PC-3 (cell line): Measurements from ENCODE around the gene CORO2B. TPM values are rescaled to one million over a fixed set of nuclear protein-coding genes. Genes with fewer than 3 reads are reported as not detected.

Experiments used
- ATAC-seq: fragments of 200-7000 bp; cut with Tn5 transposase; 2 replicates; pipeline ENCODE4 v1.9.1; 2020; ENCODE audit warnings: mild to moderate bottlenecking, moderate library complexity
- BruUV-seq: library from RNA; stranded (reverse); fragments of 400-500 nt; replicated peaks from 2 replicates; lab custom pipeline; 2021; lab: Mats Ljungman, UMichigan
- CTCF ChIA-PET: fragments of 300-600 bp; sonication (Branson Sonifier 250); formaldehyde crosslinking; loops from one replicate; lab custom pipeline; 2022; ENCODE audit warnings: antibody characterized with exemption; lab: Charles Lee
- POLR2A ChIA-PET: fragments of 300-600 bp; sonication (Branson Sonifier 250); formaldehyde crosslinking; loops from one replicate; lab custom pipeline; 2022; ENCODE audit warnings: antibody characterized with exemption; ENCODE audit not compliant: unreplicated experiment; lab: Charles Lee
- DNase-seq: peaks from one replicate; pipeline ENCODE4 v3.0.0-alpha.2; 2015
- H2AFZ ChIP-seq: fragments of 300-600 bp; sonication (generic); 2 replicates; pipeline ENCODE4 v1.6.0; 2016; ENCODE audit warnings: antibody characterized with exemption, low read length
- H3F3A ChIP-seq: fragments of 300-600 bp; sonication (generic); one replicate; pipeline ENCODE4 v1.6.0; 2017; ENCODE audit warnings: antibody characterized with exemption, low read length, control low read depth, mild to moderate bottlenecking; ENCODE audit not compliant: unreplicated experiment
- H3K27ac ChIP-seq: fragments of 300-600 bp; sonication (generic); 2 replicates; pipeline ENCODE4 v1.5.1; 2016; ENCODE audit warnings: mild to moderate bottlenecking, low read length
- H3K27me3 ChIP-seq: fragments of 300-600 bp; sonication (generic); 2 replicates; pipeline ENCODE4 v1.6.1; 2016; ENCODE audit warnings: low read length, mixed read lengths
- H3K36me3 ChIP-seq: fragments of 300-600 bp; sonication (generic); 2 replicates; pipeline ENCODE4 v1.6.1; 2016; ENCODE audit warnings: low read depth, mixed run types, low read length, mixed read lengths
- H3K4me1 ChIP-seq: fragments of 300-600 bp; sonication (generic); 2 replicates; pipeline ENCODE4 v1.5.1; 2016; ENCODE audit warnings: low read length; ENCODE audit not compliant: insufficient read depth
- H3K4me2 ChIP-seq: fragments of 300-600 bp; sonication (generic); 2 replicates; pipeline ENCODE4 v1.6.0; 2016; ENCODE audit warnings: low read length
- H3K4me3 ChIP-seq: fragments of 300-600 bp; sonication (generic); 2 replicates; pipeline ENCODE4 v1.5.1; 2016; ENCODE audit warnings: mild to moderate bottlenecking, low read length, mixed read lengths
- H3K79me2 ChIP-seq: fragments of 300-600 bp; sonication (generic); 2 replicates; pipeline ENCODE4 v1.6.1; 2017; ENCODE audit warnings: low read length, mixed read lengths
- H3K9ac ChIP-seq: fragments of 300-600 bp; sonication (generic); 2 replicates; pipeline ENCODE4 v1.6.0; 2016; ENCODE audit warnings: mild to moderate bottlenecking, low read length
- H3K9me2 ChIP-seq: fragments of 300-600 bp; sonication (generic); replicated peaks from 2 replicates; pipeline ENCODE4 v1.6.1; 2016; ENCODE audit warnings: mixed run types, low read length, mixed read lengths
- H3K9me3 ChIP-seq: fragments of 300-600 bp; sonication (generic); 2 replicates; pipeline ENCODE4 v1.6.1; 2016; ENCODE audit warnings: low read length, mixed read lengths
- H4K20me1 ChIP-seq: fragments of 300-600 bp; sonication (generic); 2 replicates; pipeline ENCODE4 v1.6.1; 2016; ENCODE audit warnings: low read length, mixed read lengths
- CTCF ChIP-seq: fragments of 300-600 bp; sonication (generic); conservative IDR thresholded peaks from 2 replicates; pipeline ENCODE4 v1.5.1; 2017; ENCODE audit warnings: antibody characterized with exemption, low read depth, mild to moderate bottlenecking, low read length
- EZH2 ChIP-seq: fragments of 300-600 bp; sonication (generic); IDR thresholded peaks from one replicate; pipeline ENCODE4 v1.6.1; 2017; ENCODE audit warnings: antibody characterized with exemption, mild to moderate bottlenecking, low read length; ENCODE audit not compliant: unreplicated experiment
- EZH2phosphoT487 ChIP-seq: fragments of 300-600 bp; sonication (generic); IDR thresholded peaks from 2 replicates; pipeline ENCODE4 v1.6.1; 2018; ENCODE audit warnings: mild to moderate bottlenecking, antibody characterized with exemption, low read length, borderline replicate concordance
- intact Hi-C: fragments of 100-400 bp; cut with micrococcal nuclease; formaldehyde crosslinking; loops from 2 replicates; pipeline ENCODE4 v1.9.0; 2023
- total RNA-seq: library from RNA; depleted of rRNA; stranded (reverse); fragments of >200 nt; gene quantifications from 2 replicates; pipeline ENCODE4 v1.2.3, GENCODE V29; 2014

CORO2B gene
- total RNA-seq, 1 experiment from 2014 or later, result 0.66 TPM

- TF ChIP-seq CTCF (peak; percentile 91), EZH2 (no peak)
- Histone ChIP-seq H3F3A (no peaks in the 10 kb centered on the region), H2AFZ (peak overlapping the region; percentile 91), H3K4me1 (no peaks in the 10 kb centered on the region), H3K27ac (no peak overlapping the region), H3K9ac (no peak overlapping the region), H3K79me2 (no peaks in the 10 kb centered on the region), H3K9me3 (no peaks in the 10 kb centered on the region), H4K20me1 (no peaks in the 10 kb centered on the region), H3K9me2 (no peaks in the 10 kb centered on the region), H3K4me3 (peak overlapping the region; percentile 70), H3K27me3 (no peaks in the 10 kb centered on the region), H3K36me3 (no peaks in the 10 kb centered on the region), H3K4me2 (peak overlapping the region; percentile 99)
- BruUV-seq, result no TSS peak
- DNase-seq, result peak; percentile 72
- ChIA-PET POLR2A (no interaction called here), CTCF (interaction anchor here (0.5 to 1.6 kb wide), 3 partner anchors 52 to 667 kb away, joined by 3 to 35 read pairs (median 15); no protein-coding TSS in a partner anchor)
- intact Hi-C loops, result loop anchor here (2.0 kb wide), 1 partner anchor 115 kb away; no protein-coding TSS in a partner anchor
- ATAC-seq, result peak; percentile 93
Measured at GRCh38 chr15:68559345-68560310, 19.2 kb upstream of the CORO2B start.

GRCh38 chr15:68560501-68561113 lies 18.2 kb upstream of the CORO2B start:
- H3F3A ChIP-seq, result no peaks in the 10 kb centered on the region
- H2AFZ ChIP-seq, result no peak overlapping the region
- CTCF ChIA-PET, result interaction anchor here (1.6 kb wide), 1 partner anchor 113 kb away, joined by 35 read pairs; no protein-coding TSS in a partner anchor
- H3K27ac ChIP-seq, result no peak overlapping the region
- H3K9me3 ChIP-seq, result no peaks in the 10 kb centered on the region
- BruUV-seq, result no TSS peak
- TF ChIP-seq EZH2phosphoT487 (no peak), CTCF (no peak), EZH2 (no peak)
- ATAC-seq (no peak), DNase-seq (no peak)
- POLR2A ChIA-PET, result no interaction called here
- no peaks in the 10 kb centered on the region for H4K20me1 ChIP-seq
- H3K79me2 ChIP-seq, result no peaks in the 10 kb centered on the region
- no peak overlapping the region for H3K9ac ChIP-seq
- H3K4me1 ChIP-seq, result no peaks in the 10 kb centered on the region
- H3K9me2 ChIP-seq, result no peaks in the 10 kb centered on the region
- no peaks in the 10 kb centered on the region for H3K36me3 ChIP-seq
- intact Hi-C loops, result no loop called here
- no peak overlapping the region for H3K4me2 ChIP-seq
- H3K27me3 ChIP-seq, result no peaks in the 10 kb centered on the region
- H3K4me3 ChIP-seq, result no peak overlapping the region
